HFF-Myc (cell line): ENCODE measurements around the gene S100A7.
"Not testable (repeated sequence)": the region's sequence is repeated elsewhere in the genome, so short reads cannot be mapped to it uniquely, and the experiment has no call there.

Experiments
- DNase-seq: peaks from one replicate; pipeline ENCODE4 v3.0.0-alpha.2; 2011; ENCODE audit warnings: low read depth; ENCODE audit errors: extremely low read depth
- H3K4me3 ChIP-seq: replicated peaks from 2 replicates; pipeline ENCODE4 v1.5.1; 2011; ENCODE audit warnings: low read depth, mild to moderate bottlenecking, control low read depth, low read length
- TF ChIP-seq, protein P1 (sequence below): IDR thresholded peaks from 2 replicates; pipeline ENCODE4 v1.5.1; 2012; ENCODE audit warnings: mild to moderate bottlenecking, low read depth, low read length, control low read depth; ENCODE audit errors: missing control alignments

Gene S100A7

DNA sequence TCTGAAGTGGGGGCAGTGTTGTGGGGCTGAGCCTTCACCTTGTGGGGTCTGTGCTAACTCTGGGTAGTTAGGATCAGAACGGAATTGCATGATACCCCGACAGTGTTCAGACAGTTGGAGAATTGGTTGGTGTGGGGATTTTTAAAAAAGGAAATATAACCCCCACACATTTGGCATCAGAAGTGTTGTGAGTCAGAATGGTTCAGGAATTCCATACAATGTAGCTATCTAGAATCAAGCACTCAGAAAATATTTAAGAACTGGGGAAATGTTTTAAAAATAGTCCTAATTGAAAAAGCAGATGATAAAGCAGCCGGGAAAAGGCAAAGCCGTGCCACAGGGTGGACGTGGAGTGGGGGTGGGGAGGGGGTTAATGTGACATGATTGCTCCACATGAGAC is 6.5 kb upstream of the S100A7 start:
- TF ChIP-seq, protein P1, sequence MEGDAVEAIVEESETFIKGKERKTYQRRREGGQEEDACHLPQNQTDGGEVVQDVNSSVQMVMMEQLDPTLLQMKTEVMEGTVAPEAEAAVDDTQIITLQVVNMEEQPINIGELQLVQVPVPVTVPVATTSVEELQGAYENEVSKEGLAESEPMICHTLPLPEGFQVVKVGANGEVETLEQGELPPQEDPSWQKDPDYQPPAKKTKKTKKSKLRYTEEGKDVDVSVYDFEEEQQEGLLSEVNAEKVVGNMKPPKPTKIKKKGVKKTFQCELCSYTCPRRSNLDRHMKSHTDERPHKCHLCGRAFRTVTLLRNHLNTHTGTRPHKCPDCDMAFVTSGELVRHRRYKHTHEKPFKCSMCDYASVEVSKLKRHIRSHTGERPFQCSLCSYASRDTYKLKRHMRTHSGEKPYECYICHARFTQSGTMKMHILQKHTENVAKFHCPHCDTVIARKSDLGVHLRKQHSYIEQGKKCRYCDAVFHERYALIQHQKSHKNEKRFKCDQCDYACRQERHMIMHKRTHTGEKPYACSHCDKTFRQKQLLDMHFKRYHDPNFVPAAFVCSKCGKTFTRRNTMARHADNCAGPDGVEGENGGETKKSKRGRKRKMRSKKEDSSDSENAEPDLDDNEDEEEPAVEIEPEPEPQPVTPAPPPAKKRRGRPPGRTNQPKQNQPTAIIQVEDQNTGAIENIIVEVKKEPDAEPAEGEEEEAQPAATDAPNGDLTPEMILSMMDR: no peak
- no peak overlapping the region for H3K4me3 ChIP-seq
- DNase-seq: no peak

DNA sequence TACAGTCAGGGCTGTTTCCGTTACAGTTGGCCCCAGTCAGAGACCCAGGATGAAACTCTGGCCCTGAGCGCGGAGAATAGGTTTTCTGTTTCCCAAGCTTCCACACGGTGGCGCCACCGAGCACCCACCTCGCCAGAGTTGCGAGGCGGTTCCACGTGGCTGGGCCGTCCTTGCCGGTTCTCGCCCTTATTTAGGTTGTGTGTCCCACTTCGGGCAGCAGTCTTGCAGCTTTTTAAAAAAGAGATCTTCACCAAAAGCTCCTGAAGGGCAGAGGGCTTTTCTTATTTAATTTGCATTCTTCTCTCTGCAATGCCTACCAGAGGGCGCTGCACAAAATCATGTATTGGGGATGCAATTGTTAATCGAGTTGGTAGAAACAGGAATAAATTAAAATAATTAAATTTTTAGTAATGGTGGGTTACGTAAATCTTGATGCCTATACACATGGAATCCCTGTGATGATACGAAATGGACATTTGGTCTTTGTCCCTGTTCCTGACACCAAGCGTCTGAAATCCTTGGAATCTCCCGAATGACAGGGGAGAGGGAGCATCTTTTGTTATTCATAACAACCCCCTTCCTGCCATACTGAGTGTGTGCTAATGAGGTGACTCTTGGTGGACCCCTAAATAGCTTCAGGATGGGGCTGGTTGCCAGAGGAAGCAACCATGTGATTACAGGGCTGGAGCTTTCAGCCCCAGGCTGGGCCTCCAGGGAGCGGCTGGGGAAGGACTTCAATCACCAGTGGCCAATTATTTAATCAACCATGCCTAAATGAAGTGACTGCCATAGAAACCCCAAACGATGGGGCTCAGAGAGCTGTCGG is 5.6 kb upstream of the S100A7 start:
- TF ChIP-seq, protein P1: peak; percentile 87
- H3K4me3 ChIP-seq: no peak overlapping the region
- no peak for DNase-seq

DNA sequence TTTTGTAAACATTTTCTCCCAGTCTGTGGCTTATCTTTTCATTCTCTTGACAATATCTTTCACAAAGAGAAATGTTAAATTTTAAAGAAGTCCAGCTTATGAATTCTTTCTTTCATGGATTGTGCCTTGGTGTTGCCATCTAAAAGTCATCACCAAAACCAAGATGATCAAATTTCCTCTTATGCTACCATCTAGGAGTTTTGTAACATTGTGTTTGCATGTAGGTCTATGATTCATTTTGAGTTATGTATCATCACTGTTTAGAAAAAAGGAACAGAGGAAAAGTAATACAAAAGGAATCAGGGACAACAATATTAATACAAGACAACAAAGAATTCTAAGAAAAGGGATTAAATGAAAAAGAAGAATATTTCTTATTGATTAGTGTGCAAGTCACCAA is 2.3 kb upstream of the S100A7 start:
- DNase-seq, H3K4me3 ChIP-seq: not testable (repeated sequence)

DNA sequence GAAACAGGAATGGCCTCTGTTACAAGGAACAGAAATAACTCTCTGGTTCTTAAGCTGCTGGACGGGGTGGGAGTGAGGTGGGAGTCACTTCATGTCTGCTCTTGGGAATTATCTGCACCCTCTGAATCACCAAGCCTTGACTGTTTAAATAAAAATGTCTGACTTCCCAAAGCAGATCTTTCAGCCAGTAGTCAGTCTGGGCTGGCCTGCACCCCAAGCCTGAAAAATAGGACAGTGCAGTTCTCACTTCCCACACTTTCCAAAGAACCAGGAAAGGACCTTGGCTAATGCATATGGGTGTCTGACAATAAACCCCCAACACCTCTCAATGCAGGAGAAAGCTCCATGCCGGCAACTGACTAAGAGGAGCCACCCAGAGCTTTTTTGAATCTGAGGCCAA is 796 bp downstream of the S100A7 start:
- DNase-seq: no peak
- no peak overlapping the region for H3K4me3 ChIP-seq
- TF ChIP-seq, protein P1: no peak

DNA sequence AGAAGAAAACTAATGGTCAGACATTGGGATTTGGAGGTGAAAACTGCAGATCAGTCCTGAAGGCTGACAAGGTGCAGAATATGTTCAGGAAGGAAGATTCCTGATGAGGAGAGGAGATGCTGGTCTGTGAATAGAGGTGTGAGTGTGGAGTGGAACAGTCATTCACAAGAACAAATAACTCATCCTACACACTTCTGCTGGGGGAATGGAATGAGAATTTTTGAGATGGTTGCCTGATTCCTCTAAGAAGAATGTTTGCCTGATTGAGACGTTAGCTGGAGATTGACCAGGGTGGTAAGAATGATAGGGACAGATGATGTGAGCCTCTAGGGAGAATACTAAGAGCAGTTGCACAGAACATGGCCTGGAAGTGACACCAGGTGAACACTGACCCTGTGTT is 4.1 kb downstream of the S100A7 start:
- no peak for DNase-seq
- no peak overlapping the region for H3K4me3 ChIP-seq
- TF ChIP-seq, protein P1: no peak

DNA sequence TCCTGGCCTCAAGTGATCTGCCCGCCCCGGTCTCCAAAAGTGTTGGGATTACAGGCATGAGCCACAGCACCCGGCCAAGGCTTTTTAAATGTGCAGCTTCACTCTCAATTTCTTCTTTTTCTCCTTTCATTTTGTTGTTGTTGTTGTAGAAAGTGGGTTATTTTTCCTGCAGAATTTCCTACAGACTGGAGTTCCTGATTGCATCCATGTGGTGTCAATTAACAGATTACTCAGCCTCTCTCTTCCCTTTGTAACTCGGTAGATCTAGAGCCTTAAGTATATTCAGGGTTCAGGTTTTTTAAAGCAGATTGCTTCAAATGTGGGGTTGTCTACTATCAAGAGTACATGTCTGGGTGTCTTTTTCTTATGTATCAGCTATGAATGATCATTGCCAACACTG is 11.6 kb downstream of the S100A7 start:
- DNase-seq, H3K4me3 ChIP-seq: not testable (repeated sequence)

DNA sequence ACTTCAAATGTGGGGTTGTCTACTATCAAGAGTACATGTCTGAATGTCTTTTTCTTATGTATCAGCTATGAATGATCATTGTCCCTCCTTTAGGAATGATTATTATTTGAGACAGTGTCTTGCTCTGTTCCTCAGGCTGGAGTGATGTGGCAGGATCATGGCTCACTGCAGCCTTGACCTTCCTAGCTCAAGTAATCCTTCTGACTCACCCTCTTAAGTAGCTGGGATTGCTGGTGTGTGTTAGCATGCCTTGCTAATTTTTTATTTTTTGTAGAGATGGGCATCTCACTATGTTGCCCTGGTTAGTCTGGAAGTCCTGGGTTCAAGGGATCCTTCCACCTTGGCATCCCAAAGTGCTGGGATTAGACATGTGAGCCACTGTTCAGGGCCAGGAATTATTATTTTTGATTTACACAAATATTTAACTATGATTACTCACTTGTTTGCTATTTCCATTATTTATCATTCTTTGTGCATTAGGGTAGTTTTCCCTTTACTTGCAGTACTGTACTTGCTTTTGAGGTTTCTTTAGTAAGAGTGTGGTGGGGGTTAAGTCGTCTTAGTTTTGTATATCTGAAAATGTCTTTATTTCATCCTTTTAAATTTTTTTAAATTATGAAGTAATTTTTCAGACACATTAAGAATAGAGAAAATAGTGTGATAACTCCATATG is 12.8 kb downstream of the S100A7 start:
- TF ChIP-seq, protein P1: no peak
- no peak overlapping the region for H3K4me3 ChIP-seq
- peak; percentile 66 for DNase-seq
